Panc1 (cell line): ENCODE measurements around the gene CENPB. TPM values are rescaled to one million over a fixed set of nuclear protein-coding genes. Genes with fewer than 3 reads are reported as not detected.

Source experiments
- ATAC-seq: fragments of 200-7000 bp; cut with Tn5 transposase; 2 replicates; pipeline ENCODE4 v1.9.1; 2020; ENCODE audit warnings: mild to moderate bottlenecking, moderate library complexity
- BruUV-seq: library from RNA; stranded (reverse); fragments of 400-500 nt; replicated peaks from 2 replicates; lab custom pipeline; 2021; lab: Mats Ljungman, UMichigan
- CTCF ChIA-PET: fragments of 300-600 bp; sonication (Branson Sonifier 250); formaldehyde crosslinking; loops from one replicate; lab custom pipeline; 2022; ENCODE audit warnings: antibody characterized with exemption; lab: Charles Lee
- POLR2A ChIA-PET: fragments of 300-600 bp; sonication (Branson Sonifier 250); formaldehyde crosslinking; loops from one replicate; lab custom pipeline; 2022; ENCODE audit warnings: antibody characterized with exemption; lab: Charles Lee
- DNase-seq: peaks from one replicate; pipeline ENCODE4 v3.0.0-alpha.2; 2010; ENCODE audit warnings: low read depth, low spot score
- H3K27ac ChIP-seq: 2 replicates; pipeline ENCODE4 v1.5.1; 2011; ENCODE audit warnings: mild to moderate bottlenecking, low read length, inconsistent platforms
- H3K27me3 ChIP-seq: fragments of 200-500 bp; sonication (Bioruptor generic); 2 replicates; pipeline ENCODE4 v1.6.0; 2014; ENCODE audit warnings: low read length, inconsistent platforms; ENCODE audit not compliant: control insufficient read depth, insufficient read depth
- H3K36me3 ChIP-seq: fragments of 200-500 bp; sonication (Bioruptor generic); 2 replicates; pipeline ENCODE4 v1.5.1; 2014; ENCODE audit warnings: inconsistent platforms, mild to moderate bottlenecking, low read length, moderate library complexity; ENCODE audit not compliant: control insufficient read depth, insufficient read depth
- H3K4me1 ChIP-seq: 2 replicates; pipeline ENCODE4 v1.5.1; 2011; ENCODE audit warnings: inconsistent platforms, mild to moderate bottlenecking, low read length, moderate library complexity; ENCODE audit not compliant: control insufficient read depth, insufficient read depth
- H3K4me3 ChIP-seq, 2 experiments: 2 replicates each; pipeline ENCODE4 v1.5.1; 2011 to 2012; ENCODE audit warnings: low read depth in 2 of 2, low read length in 2 of 2, mild to moderate bottlenecking in 2 of 2, inconsistent platforms in 1 of 2, moderate library complexity in 1 of 2
- H3K9me3 ChIP-seq: fragments of 200-500 bp; sonication (Bioruptor generic); 2 replicates; pipeline ENCODE4 v1.5.1; 2014; ENCODE audit warnings: low read depth, mild to moderate bottlenecking, inconsistent platforms, low read length, moderate library complexity; ENCODE audit not compliant: control insufficient read depth, insufficient read depth
- CTCF ChIP-seq: fragments of 450-650 bp; IDR thresholded peaks from 2 replicates; pipeline ENCODE4 v1.5.1; 2017; ENCODE audit warnings: mild to moderate bottlenecking
- POLR2AphosphoS5 ChIP-seq: IDR thresholded peaks from 2 replicates; pipeline ENCODE4 v1.6.1; 2012; ENCODE audit warnings: mild to moderate bottlenecking, low read depth, low read length, moderate library complexity
- SIN3A ChIP-seq: IDR thresholded peaks from 2 replicates; pipeline ENCODE4 v1.6.1; 2012; ENCODE audit warnings: low read depth, mild to moderate bottlenecking, low read length, moderate library complexity, borderline replicate concordance; ENCODE audit not compliant: insufficient read depth
- TCF7L2 ChIP-seq: IDR thresholded peaks from 2 replicates; pipeline ENCODE4 v1.6.1; 2011; ENCODE audit warnings: mild to moderate bottlenecking, low read depth, low read length, inconsistent platforms
- in situ Hi-C: cut with HindIII; loops from 2 replicates; pipeline ENCODE4 v1.10.0; 2016; ENCODE audit warnings: low sequenced_read_pairs, low pct_unique_long_range_greater_than_20kb
- intact Hi-C: fragments of 100-400 bp; cut with micrococcal nuclease; formaldehyde crosslinking; loops from one replicate; pipeline ENCODE4 v1.10.0; 2022; ENCODE audit not compliant: unreplicated experiment
- total RNA-seq: library from RNA; stranded (reverse); gene quantifications from one replicate; pipeline ENCODE4 v1.2.1, GENCODE V29; 2021; ENCODE audit not compliant: unreplicated experiment
- TF ChIP-seq, protein P1 (sequence below), 2 experiments: IDR thresholded peaks; 2 replicates each; pipeline ENCODE4 v1.6.1; 2011 to 2012; ENCODE audit warnings: low read depth in 2 of 2, control low read depth in 1 of 2, low read length in 1 of 2, mild to moderate bottlenecking in 1 of 2, moderate library complexity in 1 of 2; ENCODE audit not compliant: insufficient read depth in 1 of 2

The CENPB gene
- total RNA-seq, 1 experiment from 2014 or later, result 154 TPM

GRCh38 chr20:3743251-3743650, 43.3 kb downstream of the CENPB start:
- ATAC-seq, result no peak
- CTCF ChIA-PET, result interaction anchor here (0.7 kb wide), 1 partner anchor 33 kb away, joined by 3 read pairs; no protein-coding TSS in a partner anchor
- in situ Hi-C loops, result no loop called here

GRCh38 chr20:3741836-3742458, 44.6 kb downstream of the CENPB start:
- intact Hi-C loops (loop anchor here (10.0 kb wide), 1 partner anchor 67 kb away; no protein-coding TSS in a partner anchor), in situ Hi-C loops (no loop called here)
- Histone ChIP-seq H3K4me1 (peaks cover 6% of the 10 kb centered on the region), H3K27ac (no peak overlapping the region), H3K9me3 (no peaks in the 10 kb centered on the region), H3K27me3 (no peaks in the 10 kb centered on the region), H3K36me3 (no peaks in the 10 kb centered on the region), H3K4me3 (no peak overlapping the region)
- ChIA-PET POLR2A (interaction anchor here (0.7 kb wide), 2 partner anchors 47 to 50 kb away, joined by 4 to 6 read pairs; no protein-coding TSS in a partner anchor), CTCF (no interaction called here)
- no TSS peak for BruUV-seq
- TF ChIP-seq, protein P1, sequence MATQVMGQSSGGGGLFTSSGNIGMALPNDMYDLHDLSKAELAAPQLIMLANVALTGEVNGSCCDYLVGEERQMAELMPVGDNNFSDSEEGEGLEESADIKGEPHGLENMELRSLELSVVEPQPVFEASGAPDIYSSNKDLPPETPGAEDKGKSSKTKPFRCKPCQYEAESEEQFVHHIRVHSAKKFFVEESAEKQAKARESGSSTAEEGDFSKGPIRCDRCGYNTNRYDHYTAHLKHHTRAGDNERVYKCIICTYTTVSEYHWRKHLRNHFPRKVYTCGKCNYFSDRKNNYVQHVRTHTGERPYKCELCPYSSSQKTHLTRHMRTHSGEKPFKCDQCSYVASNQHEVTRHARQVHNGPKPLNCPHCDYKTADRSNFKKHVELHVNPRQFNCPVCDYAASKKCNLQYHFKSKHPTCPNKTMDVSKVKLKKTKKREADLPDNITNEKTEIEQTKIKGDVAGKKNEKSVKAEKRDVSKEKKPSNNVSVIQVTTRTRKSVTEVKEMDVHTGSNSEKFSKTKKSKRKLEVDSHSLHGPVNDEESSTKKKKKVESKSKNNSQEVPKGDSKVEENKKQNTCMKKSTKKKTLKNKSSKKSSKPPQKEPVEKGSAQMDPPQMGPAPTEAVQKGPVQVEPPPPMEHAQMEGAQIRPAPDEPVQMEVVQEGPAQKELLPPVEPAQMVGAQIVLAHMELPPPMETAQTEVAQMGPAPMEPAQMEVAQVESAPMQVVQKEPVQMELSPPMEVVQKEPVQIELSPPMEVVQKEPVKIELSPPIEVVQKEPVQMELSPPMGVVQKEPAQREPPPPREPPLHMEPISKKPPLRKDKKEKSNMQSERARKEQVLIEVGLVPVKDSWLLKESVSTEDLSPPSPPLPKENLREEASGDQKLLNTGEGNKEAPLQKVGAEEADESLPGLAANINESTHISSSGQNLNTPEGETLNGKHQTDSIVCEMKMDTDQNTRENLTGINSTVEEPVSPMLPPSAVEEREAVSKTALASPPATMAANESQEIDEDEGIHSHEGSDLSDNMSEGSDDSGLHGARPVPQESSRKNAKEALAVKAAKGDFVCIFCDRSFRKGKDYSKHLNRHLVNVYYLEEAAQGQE (IDR thresholded peaks at IDR 0.05; ENCODE audit: insufficient read depth in 1 of 2, low read depth in 2 of 2, low read length in 1 of 2), result no peak
- TF ChIP-seq POLR2AphosphoS5, result no peak
- no peak for TF ChIP-seq SIN3A
- no peak for TF ChIP-seq TCF7L2
- TF ChIP-seq CTCF, result no peak
- no peak for DNase-seq
- no peak for ATAC-seq

More at GRCh38 chr20:3743251-3743650, 43.3 kb downstream of the CENPB start:
- Histone ChIP-seq H3K36me3 (no peaks in the 10 kb centered on the region), H3K27ac (no peak overlapping the region), H3K4me1 (peaks cover 5% of the 10 kb centered on the region), H3K9me3 (no peaks in the 10 kb centered on the region), H3K4me3 (no peak overlapping the region), H3K27me3 (no peaks in the 10 kb centered on the region)
- DNase-seq, result no peak
- POLR2A ChIA-PET, result interaction anchor here (0.6 kb wide), 1 partner anchor 14 kb away, joined by 6 read pairs; no protein-coding TSS in a partner anchor
- TF ChIP-seq SIN3A, result no peak
- no peak for TF ChIP-seq POLR2AphosphoS5
- TF ChIP-seq, protein P1 (IDR thresholded peaks at IDR 0.05; ENCODE audit: insufficient read depth in 1 of 2, low read depth in 2 of 2, low read length in 1 of 2), result no peak
- no peak for TF ChIP-seq TCF7L2
- BruUV-seq, result no TSS peak
- intact Hi-C loops, result loop anchor here (10.0 kb wide), 1 partner anchor 68 kb away; no protein-coding TSS in a partner anchor
